ENCODE measurements around the gene BTNL2.

BTNL2 gene

DNA sequence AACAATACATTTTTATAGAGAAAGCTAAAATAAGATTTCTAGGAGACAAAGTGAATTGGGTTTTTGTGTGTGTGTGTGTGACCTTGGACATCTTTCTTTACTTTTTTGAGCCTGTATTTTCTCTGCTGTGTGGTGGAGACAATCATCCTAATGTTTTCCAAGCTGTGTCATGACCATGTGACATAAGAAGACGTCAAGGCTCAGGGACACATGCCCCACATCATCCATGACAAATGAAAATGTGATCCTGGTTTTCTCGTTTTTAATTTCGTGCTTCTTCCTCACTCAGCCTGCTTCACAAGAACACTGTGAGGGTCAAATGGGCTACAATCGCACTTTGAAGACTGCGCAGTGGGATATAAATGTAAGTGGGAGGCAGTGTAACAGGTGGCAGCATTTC is 3.9 kb upstream of the BTNL2 start:
- Histone ChIP-seq H3K4me2 (ENCODE audit: insufficient read depth, low read length) (no peak overlapping the region), H3K27me3 (ENCODE audit: insufficient read depth, low read length, poor library complexity) (peaks cover 57% of the 10 kb centered on the region), H3K9me3 (ENCODE audit: insufficient read depth, low read length, severe bottlenecking) (no peaks in the 10 kb centered on the region), H3K27ac (ENCODE audit: low read length) (no peak overlapping the region), H3K36me3 (ENCODE audit: insufficient read depth, low read length) (no peaks in the 10 kb centered on the region), H3K79me2 (ENCODE audit: insufficient read depth, low read length) (no peaks in the 10 kb centered on the region), H3K4me1 (ENCODE audit: insufficient read depth, low read length) (0 out of 2 replicates have a peak, but pooled peaks cover 3% of the 10 kb centered on the region), H2AFZ (ENCODE audit: low read depth, low read length) (no peak overlapping the region), H3K4me3 (ENCODE audit: low read depth in 1 of 2, low read length in 2 of 2) (no peak overlapping the region), H4K20me1 (ENCODE audit: insufficient read depth, low read length) (peaks cover 4% of the 10 kb centered on the region; the same call in 1 of the 2 replicates), H3K9ac (ENCODE audit: low read depth, low read length) (no peak overlapping the region)
- no peak for ATAC-seq (ENCODE audit: insufficient read depth, low read depth)
- DNase-seq = no peak
- TF ChIP-seq EZH2 (IDR thresholded peaks at IDR 0.05; ENCODE audit: borderline replicate concordance, low read depth, low read length, severe bottlenecking) (no peak), CTCF (IDR thresholded peaks at IDR 0.05; ENCODE audit: borderline replicate concordance, extremely low read depth, low read length, poor library complexity, severe bottlenecking) (no peak)

- DNase-seq = no peak
- Histone ChIP-seq H3K27ac (ENCODE audit: low read length) (no peak overlapping the region), H3K79me2 (ENCODE audit: insufficient read depth, low read length) (no peaks in the 10 kb centered on the region), H3K36me3 (ENCODE audit: insufficient read depth, low read length) (no peaks in the 10 kb centered on the region), H3K4me2 (ENCODE audit: insufficient read depth, low read length) (no peak overlapping the region), H3K4me1 (ENCODE audit: insufficient read depth, low read length) (no peaks in the 10 kb centered on the region), H3K27me3 (ENCODE audit: insufficient read depth, low read length, poor library complexity) (peaks cover 50% of the 10 kb centered on the region), H3K9ac (ENCODE audit: low read depth, low read length) (no peak overlapping the region), H3K9me3 (ENCODE audit: insufficient read depth, low read length, severe bottlenecking) (no peaks in the 10 kb centered on the region), H2AFZ (ENCODE audit: low read depth, low read length) (no peak overlapping the region), H4K20me1 (ENCODE audit: insufficient read depth, low read length) (peaks cover 4% of the 10 kb centered on the region; the same call in 1 of the 2 replicates), H3K4me3 (ENCODE audit: low read depth in 1 of 2, low read length in 2 of 2) (no peak overlapping the region)
- ATAC-seq (ENCODE audit: insufficient read depth, low read depth) = no peak
- TF ChIP-seq EZH2 (IDR thresholded peaks at IDR 0.05; ENCODE audit: borderline replicate concordance, low read depth, low read length, severe bottlenecking) (no peak), CTCF (IDR thresholded peaks at IDR 0.05; ENCODE audit: borderline replicate concordance, extremely low read depth, low read length, poor library complexity, severe bottlenecking) (no peak)
Measured at GRCh38 chr6:32406197-32406596, 784 bp downstream of the BTNL2 start.

DNA sequence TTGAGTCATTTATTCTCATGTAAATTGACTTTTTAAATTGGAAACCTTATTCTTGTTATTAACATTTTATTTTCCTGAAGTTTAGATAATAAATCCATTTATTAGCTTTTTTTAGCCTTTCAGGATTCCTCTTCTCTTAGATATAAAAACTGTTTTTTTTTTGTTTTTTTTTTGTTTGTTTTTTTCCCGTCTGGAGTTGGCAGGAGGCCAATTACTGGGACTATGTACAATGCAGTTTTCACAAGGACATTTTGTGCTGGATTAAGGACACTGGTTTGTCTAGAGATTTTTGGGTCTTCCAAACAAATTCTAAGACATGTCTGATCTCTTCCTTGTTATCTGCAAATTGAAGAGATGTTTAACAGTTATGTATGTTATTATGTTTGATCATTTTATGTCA is 1.3 kb downstream of the BTNL2 start:
- DNase-seq (no peak), ATAC-seq (ENCODE audit: insufficient read depth, low read depth) (no peak)
- Histone ChIP-seq H3K9me3 (ENCODE audit: insufficient read depth, low read length, severe bottlenecking) (no peaks in the 10 kb centered on the region), H3K36me3 (ENCODE audit: insufficient read depth, low read length) (no peaks in the 10 kb centered on the region), H3K4me2 (ENCODE audit: insufficient read depth, low read length) (no peak overlapping the region), H3K4me3 (ENCODE audit: low read depth in 1 of 2, low read length in 2 of 2) (no peak overlapping the region), H3K27ac (ENCODE audit: low read length) (no peak overlapping the region), H3K79me2 (ENCODE audit: insufficient read depth, low read length) (no peaks in the 10 kb centered on the region), H3K27me3 (ENCODE audit: insufficient read depth, low read length, poor library complexity) (peaks cover 49% of the 10 kb centered on the region), H4K20me1 (ENCODE audit: insufficient read depth, low read length) (peaks cover 4% of the 10 kb centered on the region; the same call in 1 of the 2 replicates), H3K9ac (ENCODE audit: low read depth, low read length) (no peak overlapping the region), H3K4me1 (ENCODE audit: insufficient read depth, low read length) (no peaks in the 10 kb centered on the region), H2AFZ (ENCODE audit: low read depth, low read length) (no peak overlapping the region)
- TF ChIP-seq EZH2 (IDR thresholded peaks at IDR 0.05; ENCODE audit: borderline replicate concordance, low read depth, low read length, severe bottlenecking) (no peak), CTCF (IDR thresholded peaks at IDR 0.05; ENCODE audit: borderline replicate concordance, extremely low read depth, low read length, poor library complexity, severe bottlenecking) (no peak)

DNA sequence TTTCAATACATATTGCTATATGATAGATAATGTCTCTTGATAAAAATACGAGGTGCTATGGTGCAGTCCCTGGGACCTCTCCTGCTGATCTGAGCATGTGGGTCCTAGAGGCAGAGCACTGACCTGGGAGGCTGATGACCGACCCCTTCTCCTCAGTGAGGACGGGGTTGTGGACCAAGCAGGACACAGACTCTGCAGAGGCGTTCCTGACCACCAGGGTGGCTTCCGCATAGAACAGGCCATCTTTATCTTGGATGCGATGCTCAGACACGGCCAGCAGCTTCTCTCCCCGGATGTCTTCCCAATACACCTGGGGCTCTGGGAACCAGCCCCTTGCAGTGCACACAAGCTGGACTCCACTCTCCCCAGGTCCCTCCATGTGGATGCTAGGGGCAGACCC is 4.2 kb downstream of the BTNL2 start:
- H3K9ac ChIP-seq (ENCODE audit: low read depth, low read length) = no peak overlapping the region
- ATAC-seq (ENCODE audit: insufficient read depth, low read depth) = no peak
- H3K27ac ChIP-seq (ENCODE audit: low read length) = no peak overlapping the region
- DNase-seq = no peak
- H3K9me3 ChIP-seq (ENCODE audit: insufficient read depth, low read length, severe bottlenecking) = no peaks in the 10 kb centered on the region
- no peak overlapping the region for H3K4me2 ChIP-seq (ENCODE audit: insufficient read depth, low read length)
- peaks cover 40% of the 10 kb centered on the region for H3K27me3 ChIP-seq (ENCODE audit: insufficient read depth, low read length, poor library complexity)
- TF ChIP-seq CTCF (IDR thresholded peaks at IDR 0.05; ENCODE audit: borderline replicate concordance, extremely low read depth, low read length, poor library complexity, severe bottlenecking) (no peak), EZH2 (IDR thresholded peaks at IDR 0.05; ENCODE audit: borderline replicate concordance, low read depth, low read length, severe bottlenecking) (no peak)
- no peak overlapping the region for H3K4me3 ChIP-seq (ENCODE audit: low read depth in 1 of 2, low read length in 2 of 2)
- no peaks in the 10 kb centered on the region for H3K36me3 ChIP-seq (ENCODE audit: insufficient read depth, low read length)
- H2AFZ ChIP-seq (ENCODE audit: low read depth, low read length) = no peak overlapping the region
- H4K20me1 ChIP-seq (ENCODE audit: insufficient read depth, low read length) = peaks cover 4% of the 10 kb centered on the region; the same call in 1 of the 2 replicates
- H3K4me1 ChIP-seq (ENCODE audit: insufficient read depth, low read length) = no peaks in the 10 kb centered on the region
- no peaks in the 10 kb centered on the region for H3K79me2 ChIP-seq (ENCODE audit: insufficient read depth, low read length)
